WTC11 (cell line): ENCODE results near the gene PLD3. TPM values are rescaled to one million over a fixed set of nuclear protein-coding genes. Genes with fewer than 3 reads are reported as not detected.

Source experiments
- ATAC-seq: fragments of 200-7000 bp; cut with Tn5 transposase; 2 replicates; pipeline ENCODE4 v1.10.0; 2021; ENCODE audit warnings: mild to moderate bottlenecking, moderate library complexity
- CTCF ChIA-PET: fragments of 300-600 bp; sonication (Branson Sonifier 250); formaldehyde crosslinking; loops from one replicate; lab custom pipeline; 2021; ENCODE audit warnings: antibody characterized with exemption; lab: Charles Lee
- POLR2A ChIA-PET: fragments of 350-600 bp; sonication (Branson Sonifier 250); formaldehyde crosslinking; loops from one replicate; lab custom pipeline; 2021; ENCODE audit warnings: antibody characterized with exemption; lab: Charles Lee
- DNase-seq: peaks from one replicate; pipeline ENCODE4 v3.0.0; 2021; ENCODE audit warnings: low spot score
- H3K27ac Mint-ChIP-seq: 2 replicates; pipeline ENCODE4 v1.8.0; 2021; ENCODE audit warnings: mixed read lengths
- H3K27me3 Mint-ChIP-seq: 2 replicates; pipeline ENCODE4 v1.8.0; 2021; ENCODE audit warnings: low read depth, mild to moderate bottlenecking, moderate library complexity, mixed read lengths
- H3K36me3 Mint-ChIP-seq: 2 replicates; pipeline ENCODE4 v1.8.0; 2021; ENCODE audit warnings: mixed read lengths
- H3K4me1 Mint-ChIP-seq: 2 replicates; pipeline ENCODE4 v1.8.0; 2022; ENCODE audit warnings: mixed read lengths
- H3K4me3 Mint-ChIP-seq: 2 replicates; pipeline ENCODE4 v1.8.0; 2021; ENCODE audit warnings: mild to moderate bottlenecking, moderate library complexity, mixed read lengths
- H3K9me3 Mint-ChIP-seq: 2 replicates; pipeline ENCODE4 v1.8.0; 2021; ENCODE audit warnings: mixed read lengths
- ATF1 ChIP-seq: sonication (generic); formaldehyde crosslinking; IDR thresholded peaks from 2 replicates; pipeline ENCODE4 v1.8.1; 2023; ENCODE audit warnings: mild to moderate bottlenecking, moderate library complexity, missing genetic modification reagents
- CBFB ChIP-seq: sonication (generic); formaldehyde crosslinking; IDR thresholded peaks from 2 replicates; pipeline ENCODE4 v1.8.1; 2022; ENCODE audit warnings: mild to moderate bottlenecking, low read depth, missing genetic modification reagents
- E2F5 ChIP-seq: sonication (generic); formaldehyde crosslinking; IDR thresholded peaks from 2 replicates; pipeline ENCODE4 v1.8.1; 2022; ENCODE audit warnings: mild to moderate bottlenecking, moderate library complexity, missing genetic modification reagents
- ESRRA ChIP-seq: sonication (generic); formaldehyde crosslinking; IDR thresholded peaks from 2 replicates; pipeline ENCODE4 v1.8.1; 2022; ENCODE audit warnings: mild to moderate bottlenecking, missing genetic modification reagents, borderline replicate concordance
- FOXJ3 ChIP-seq: sonication (generic); formaldehyde crosslinking; IDR thresholded peaks from 2 replicates; pipeline ENCODE4 v1.9.0; 2021; ENCODE audit warnings: missing genetic modification reagents, mild to moderate bottlenecking, borderline replicate concordance
- GRHL2 ChIP-seq: fragments of 250-450 bp; sonication (Bioruptor Pico); IDR thresholded peaks from 2 replicates; pipeline ENCODE4 v1.8.0; 2022; ENCODE audit warnings: mild to moderate bottlenecking, moderate library complexity; ENCODE audit not compliant: insufficient replicate concordance, severe bottlenecking
- GTF2I ChIP-seq: fragments of 250-450 bp; sonication (Bioruptor Pico); conservative IDR thresholded peaks from 2 replicates; pipeline ENCODE4 v1.4.0; 2021; ENCODE audit warnings: mild to moderate bottlenecking
- HMGXB4 ChIP-seq: sonication (generic); formaldehyde crosslinking; IDR thresholded peaks from 2 replicates; pipeline ENCODE4 v1.8.1; 2023; ENCODE audit warnings: mild to moderate bottlenecking, moderate library complexity, missing genetic modification reagents
- MAX ChIP-seq: sonication (generic); formaldehyde crosslinking; IDR thresholded peaks from 2 replicates; pipeline ENCODE4 v1.8.0; 2022; ENCODE audit warnings: mild to moderate bottlenecking, missing genetic modification reagents
- NR1H2 ChIP-seq: sonication (generic); formaldehyde crosslinking; IDR thresholded peaks from 2 replicates; pipeline ENCODE4 v1.9.0; 2021; ENCODE audit warnings: mild to moderate bottlenecking, moderate library complexity, missing genetic modification reagents
- OVOL2 ChIP-seq: fragments of 250-450 bp; sonication (Bioruptor Pico); IDR thresholded peaks from 2 replicates; pipeline ENCODE4 v1.9.0; 2021; ENCODE audit warnings: mild to moderate bottlenecking, borderline replicate concordance
- TP53 ChIP-seq: sonication (generic); formaldehyde crosslinking; IDR thresholded peaks from 2 replicates; pipeline ENCODE4 v1.8.1; 2023; ENCODE audit warnings: mild to moderate bottlenecking, missing genetic modification reagents
- ZBTB43 ChIP-seq: sonication (generic); formaldehyde crosslinking; IDR thresholded peaks from 2 replicates; pipeline ENCODE4 v1.8.1; 2023; ENCODE audit warnings: mild to moderate bottlenecking, missing genetic modification reagents
- ZNF121 ChIP-seq: sonication (generic); formaldehyde crosslinking; IDR thresholded peaks from 2 replicates; pipeline ENCODE4 v1.8.0; 2023; ENCODE audit warnings: missing genetic modification reagents
- ZNF138 ChIP-seq: sonication (generic); formaldehyde crosslinking; conservative IDR thresholded peaks from 2 replicates; pipeline ENCODE4 v1.8.1; 2022; ENCODE audit warnings: mild to moderate bottlenecking, moderate library complexity, missing genetic modification reagents
- ZNF232 ChIP-seq: sonication (generic); formaldehyde crosslinking; IDR thresholded peaks from 2 replicates; pipeline ENCODE4 v1.8.0; 2022; ENCODE audit warnings: mild to moderate bottlenecking, missing genetic modification reagents
- total RNA-seq: library from RNA; stranded (reverse); gene quantifications from 3 replicates; pipeline ENCODE4 v1.2.3, GENCODE V29; 2021
- TF ChIP-seq, protein P1 (sequence below): sonication (generic); formaldehyde crosslinking; IDR thresholded peaks from 2 replicates; pipeline ENCODE4 v1.8.0; 2022; ENCODE audit warnings: missing genetic modification reagents
- TF ChIP-seq, protein P2 (sequence below): fragments of 250-450 bp; sonication (Bioruptor Pico); conservative IDR thresholded peaks from 2 replicates; pipeline ENCODE4 v1.9.0; 2021; ENCODE audit warnings: mild to moderate bottlenecking

Gene PLD3
- total RNA-seq, 1 experiment from 2014 or later, result 190 TPM

DNA sequence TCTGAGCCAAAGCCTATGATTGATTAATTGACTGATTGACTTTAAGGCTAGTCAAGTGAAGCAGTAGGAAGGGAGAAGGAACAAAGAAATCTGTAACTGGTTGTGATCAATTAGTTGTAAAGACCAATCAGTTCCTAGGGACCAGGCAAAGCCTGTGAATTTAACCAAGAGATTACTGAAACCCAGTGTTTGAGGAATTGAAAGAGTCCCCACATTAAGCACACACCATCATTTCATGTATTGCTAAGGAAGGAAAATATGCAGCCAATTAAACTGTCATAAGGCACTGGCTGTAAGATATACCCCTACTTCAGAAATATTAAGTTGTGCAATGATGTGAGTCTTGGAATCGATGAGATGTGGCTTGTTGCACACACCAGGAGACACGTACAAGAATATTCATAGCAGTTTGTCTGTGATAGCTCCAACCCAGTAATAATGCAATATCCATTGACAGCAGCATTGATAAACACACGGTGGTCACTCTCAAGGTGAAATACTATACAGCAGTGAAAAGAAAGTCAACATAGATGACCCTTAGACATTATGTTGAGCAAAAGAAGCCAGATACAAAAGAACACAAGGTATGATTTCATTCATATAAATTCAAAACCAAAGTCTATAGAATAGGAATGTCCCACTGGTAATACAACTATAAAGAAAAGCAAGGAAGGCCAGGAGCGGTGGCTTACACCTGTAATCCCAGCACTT, 9.3 kb upstream of the PLD3 start:
- peaks cover 12% of the 10 kb centered on the region for H3K36me3 Mint-ChIP-seq
- no peak for DNase-seq
- no peak overlapping the region for H3K4me3 Mint-ChIP-seq
- TF ChIP-seq MAX (CRISPR knock-in tag), result no peak
- TF ChIP-seq ESRRA (CRISPR knock-in tag), result no peak
- no peak for TF ChIP-seq ZNF121 (CRISPR knock-in tag)
- TF ChIP-seq NR1H2 (CRISPR knock-in tag), result no peak
- TF ChIP-seq HMGXB4 (CRISPR knock-in tag), result no peak
- no peak for TF ChIP-seq ZNF138 (CRISPR knock-in tag)
- no peak for TF ChIP-seq ATF1 (CRISPR knock-in tag)
- no peak for TF ChIP-seq FOXJ3 (CRISPR knock-in tag)
- TF ChIP-seq, protein P1, sequence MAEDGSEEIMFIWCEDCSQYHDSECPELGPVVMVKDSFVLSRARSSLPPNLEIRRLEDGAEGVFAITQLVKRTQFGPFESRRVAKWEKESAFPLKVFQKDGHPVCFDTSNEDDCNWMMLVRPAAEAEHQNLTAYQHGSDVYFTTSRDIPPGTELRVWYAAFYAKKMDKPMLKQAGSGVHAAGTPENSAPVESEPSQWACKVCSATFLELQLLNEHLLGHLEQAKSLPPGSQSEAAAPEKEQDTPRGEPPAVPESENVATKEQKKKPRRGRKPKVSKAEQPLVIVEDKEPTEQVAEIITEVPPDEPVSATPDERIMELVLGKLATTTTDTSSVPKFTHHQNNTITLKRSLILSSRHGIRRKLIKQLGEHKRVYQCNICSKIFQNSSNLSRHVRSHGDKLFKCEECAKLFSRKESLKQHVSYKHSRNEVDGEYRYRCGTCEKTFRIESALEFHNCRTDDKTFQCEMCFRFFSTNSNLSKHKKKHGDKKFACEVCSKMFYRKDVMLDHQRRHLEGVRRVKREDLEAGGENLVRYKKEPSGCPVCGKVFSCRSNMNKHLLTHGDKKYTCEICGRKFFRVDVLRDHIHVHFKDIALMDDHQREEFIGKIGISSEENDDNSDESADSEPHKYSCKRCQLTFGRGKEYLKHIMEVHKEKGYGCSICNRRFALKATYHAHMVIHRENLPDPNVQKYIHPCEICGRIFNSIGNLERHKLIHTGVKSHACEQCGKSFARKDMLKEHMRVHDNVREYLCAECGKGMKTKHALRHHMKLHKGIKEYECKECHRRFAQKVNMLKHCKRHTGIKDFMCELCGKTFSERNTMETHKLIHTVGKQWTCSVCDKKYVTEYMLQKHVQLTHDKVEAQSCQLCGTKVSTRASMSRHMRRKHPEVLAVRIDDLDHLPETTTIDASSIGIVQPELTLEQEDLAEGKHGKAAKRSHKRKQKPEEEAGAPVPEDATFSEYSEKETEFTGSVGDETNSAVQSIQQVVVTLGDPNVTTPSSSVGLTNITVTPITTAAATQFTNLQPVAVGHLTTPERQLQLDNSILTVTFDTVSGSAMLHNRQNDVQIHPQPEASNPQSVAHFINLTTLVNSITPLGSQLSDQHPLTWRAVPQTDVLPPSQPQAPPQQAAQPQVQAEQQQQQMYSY (CRISPR knock-in tag), result no peak
- TF ChIP-seq TP53 (CRISPR knock-in tag), result no peak
- TF ChIP-seq, protein P2, sequence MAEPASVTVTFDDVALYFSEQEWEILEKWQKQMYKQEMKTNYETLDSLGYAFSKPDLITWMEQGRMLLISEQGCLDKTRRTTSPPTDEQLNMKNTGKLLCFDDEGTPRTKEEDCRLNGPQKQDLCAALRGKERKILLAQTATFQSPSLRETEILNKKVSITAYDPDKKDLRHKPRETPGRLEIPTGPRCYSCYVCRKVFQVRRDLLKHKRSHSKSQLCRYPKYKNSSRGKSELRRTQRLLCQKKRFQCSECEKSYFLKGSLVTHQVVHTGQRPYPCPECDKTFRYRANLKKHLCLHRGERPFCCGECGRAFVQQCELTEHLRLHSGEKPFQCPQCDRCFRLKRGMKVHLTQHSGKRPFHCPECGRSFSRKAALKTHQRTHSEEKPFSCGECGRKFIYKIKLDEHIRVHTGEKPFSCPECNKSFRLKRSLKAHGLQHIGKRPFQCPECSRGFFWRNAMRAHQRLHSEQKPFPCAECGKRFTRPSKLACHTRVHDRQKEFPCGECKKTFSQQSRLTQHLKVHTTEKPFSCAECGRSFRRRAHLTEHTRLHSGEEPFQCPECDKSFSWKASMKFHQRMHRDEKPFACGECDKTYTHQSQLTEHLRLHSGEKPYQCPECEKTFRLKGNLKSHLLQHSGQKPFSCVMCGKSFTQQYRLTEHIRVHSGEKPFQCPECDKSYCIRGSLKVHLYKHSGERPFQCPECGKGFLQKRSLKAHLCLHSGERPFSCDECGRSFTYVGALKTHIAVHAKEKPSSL (CRISPR knock-in tag), result no peak
- H3K27me3 Mint-ChIP-seq, result no peaks in the 10 kb centered on the region
- CTCF ChIA-PET, result no interaction called here
- no peak for ATAC-seq
- H3K27ac Mint-ChIP-seq, result no peak overlapping the region
- H3K9me3 Mint-ChIP-seq, result no peaks in the 10 kb centered on the region
- POLR2A ChIA-PET, result interaction anchor here (0.6 kb wide), 1 partner anchor 23 kb away, joined by 4 read pairs; no protein-coding TSS in a partner anchor
- H3K4me1 Mint-ChIP-seq, result no peaks in the 10 kb centered on the region

GRCh38 chr19:40341601-40342482, 6.7 kb upstream of the PLD3 start:
- DNase-seq (no peak), ATAC-seq (no peak)
- Mint-ChIP-seq H3K27me3 (no peaks in the 10 kb centered on the region), H3K36me3 (peaks cover 5% of the 10 kb centered on the region; the same call in 1 of the 2 replicates), H3K4me1 (no peaks in the 10 kb centered on the region), H3K27ac (0 out of 2 replicates have a peak overlapping the region, but pooled peaks have one; percentile 19), H3K9me3 (no peaks in the 10 kb centered on the region), H3K4me3 (no peak overlapping the region)
- POLR2A ChIA-PET, result no interaction called here
- CTCF ChIA-PET, result no interaction called here
- TF ChIP-seq, protein P2 (CRISPR knock-in tag), result no peak
- TF ChIP-seq OVOL2 (CRISPR knock-in tag), result no peak
- TF ChIP-seq TP53 (CRISPR knock-in tag), result no peak
- no peak for TF ChIP-seq CBFB (CRISPR knock-in tag)
- no peak for TF ChIP-seq ZNF232 (CRISPR knock-in tag)
- no peak for TF ChIP-seq E2F5 (CRISPR knock-in tag)
- TF ChIP-seq ZBTB43, result no peak
- TF ChIP-seq GTF2I (CRISPR knock-in tag), result no peak
- no peak for TF ChIP-seq GRHL2 (CRISPR knock-in tag)
